RWPE2 (cell line): ENCODE results near the gene HRH2.

ENCODE experiments used
- ATAC-seq: fragments of 200-7000 bp; cut with Tn5 transposase; 3 replicates; pipeline ENCODE4 v1.9.1; 2021; ENCODE audit warnings: low read depth
- DNase-seq: peaks from one replicate; pipeline ENCODE4 v3.0.0-alpha.2; 2020; ENCODE audit warnings: low spot score
- H3K27ac ChIP-seq: fragments of 450-650 bp; 2 replicates; pipeline ENCODE4 v1.5.1; 2017; ENCODE audit warnings: mild to moderate bottlenecking; ENCODE audit not compliant: poor library complexity, severe bottlenecking
- H3K27me3 ChIP-seq: fragments of 250-450 bp; sonication (Bioruptor Pico); 2 replicates; pipeline ENCODE4 v1.5.1; 2021; ENCODE audit warnings: mild to moderate bottlenecking, moderate library complexity; ENCODE audit not compliant: insufficient read depth, poor library complexity, severe bottlenecking
- H3K36me3 ChIP-seq: fragments of 250-450 bp; sonication (Bioruptor Pico); 2 replicates; pipeline ENCODE4 v1.5.1; 2020; ENCODE audit warnings: low read depth, mild to moderate bottlenecking, moderate library complexity
- H3K4me1 ChIP-seq: fragments of 250-450 bp; sonication (Bioruptor Pico); 2 replicates; pipeline ENCODE4 v1.5.1; 2021; ENCODE audit warnings: mild to moderate bottlenecking, moderate library complexity; ENCODE audit not compliant: insufficient read depth, poor library complexity, severe bottlenecking
- H3K4me3 ChIP-seq: fragments of 250-450 bp; sonication (Bioruptor Pico); 2 replicates; pipeline ENCODE4 v1.5.1; 2021; ENCODE audit warnings: mild to moderate bottlenecking, moderate library complexity; ENCODE audit not compliant: severe bottlenecking
- H3K9me3 ChIP-seq: fragments of 250-450 bp; sonication (Bioruptor Pico); 2 replicates; pipeline ENCODE4 v1.5.1; 2021; ENCODE audit warnings: mild to moderate bottlenecking, moderate library complexity; ENCODE audit not compliant: severe bottlenecking
- TF ChIP-seq, protein P1 (sequence below): fragments of 450-650 bp; IDR thresholded peaks from one replicate; pipeline ENCODE4 v1.5.1; 2017; ENCODE audit warnings: mild to moderate bottlenecking, moderate library complexity; ENCODE audit not compliant: poor library complexity, severe bottlenecking

The HRH2 gene

DNA sequence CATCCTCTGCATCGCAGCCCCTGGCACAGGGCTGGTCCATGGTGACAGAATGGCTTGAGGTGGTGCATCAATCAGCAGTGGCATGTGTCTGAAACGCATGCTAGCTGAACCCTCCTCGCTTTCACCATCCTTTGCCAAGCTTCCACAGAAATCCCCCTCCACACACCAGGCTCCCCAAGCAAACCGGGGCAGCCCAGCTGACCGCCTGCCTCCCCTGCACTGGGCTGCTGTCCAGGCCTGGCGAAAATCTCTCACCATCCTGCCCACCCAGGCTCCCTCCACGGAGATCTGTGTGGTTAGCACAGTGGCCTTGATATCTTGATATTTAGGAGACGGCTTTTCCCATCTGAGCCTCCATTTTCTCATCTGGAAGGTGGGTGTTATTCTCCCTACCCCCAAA is 905 bp upstream of the HRH2 start:
- ATAC-seq = no peak
- Histone ChIP-seq H3K9me3 (no peaks in the 10 kb centered on the region), H3K4me3 (no peak overlapping the region), H3K36me3 (no peaks in the 10 kb centered on the region), H3K27me3 (peaks cover 82% of the 10 kb centered on the region), H3K27ac (no peak overlapping the region), H3K4me1 (no peaks in the 10 kb centered on the region)
- DNase-seq = no peak
- TF ChIP-seq, protein P1, sequence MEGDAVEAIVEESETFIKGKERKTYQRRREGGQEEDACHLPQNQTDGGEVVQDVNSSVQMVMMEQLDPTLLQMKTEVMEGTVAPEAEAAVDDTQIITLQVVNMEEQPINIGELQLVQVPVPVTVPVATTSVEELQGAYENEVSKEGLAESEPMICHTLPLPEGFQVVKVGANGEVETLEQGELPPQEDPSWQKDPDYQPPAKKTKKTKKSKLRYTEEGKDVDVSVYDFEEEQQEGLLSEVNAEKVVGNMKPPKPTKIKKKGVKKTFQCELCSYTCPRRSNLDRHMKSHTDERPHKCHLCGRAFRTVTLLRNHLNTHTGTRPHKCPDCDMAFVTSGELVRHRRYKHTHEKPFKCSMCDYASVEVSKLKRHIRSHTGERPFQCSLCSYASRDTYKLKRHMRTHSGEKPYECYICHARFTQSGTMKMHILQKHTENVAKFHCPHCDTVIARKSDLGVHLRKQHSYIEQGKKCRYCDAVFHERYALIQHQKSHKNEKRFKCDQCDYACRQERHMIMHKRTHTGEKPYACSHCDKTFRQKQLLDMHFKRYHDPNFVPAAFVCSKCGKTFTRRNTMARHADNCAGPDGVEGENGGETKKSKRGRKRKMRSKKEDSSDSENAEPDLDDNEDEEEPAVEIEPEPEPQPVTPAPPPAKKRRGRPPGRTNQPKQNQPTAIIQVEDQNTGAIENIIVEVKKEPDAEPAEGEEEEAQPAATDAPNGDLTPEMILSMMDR = no peak

- Histone ChIP-seq H3K27ac (no peak overlapping the region), H3K27me3 (peaks cover 79% of the 10 kb centered on the region), H3K9me3 (no peaks in the 10 kb centered on the region), H3K36me3 (no peaks in the 10 kb centered on the region), H3K4me3 (no peak overlapping the region), H3K4me1 (no peaks in the 10 kb centered on the region)
- ATAC-seq = no peak
- DNase-seq = no peak
- TF ChIP-seq, protein P1 = no peak
Observed at GRCh38 chr5:175658299-175659145, 651 bp downstream of the HRH2 start.

DNA sequence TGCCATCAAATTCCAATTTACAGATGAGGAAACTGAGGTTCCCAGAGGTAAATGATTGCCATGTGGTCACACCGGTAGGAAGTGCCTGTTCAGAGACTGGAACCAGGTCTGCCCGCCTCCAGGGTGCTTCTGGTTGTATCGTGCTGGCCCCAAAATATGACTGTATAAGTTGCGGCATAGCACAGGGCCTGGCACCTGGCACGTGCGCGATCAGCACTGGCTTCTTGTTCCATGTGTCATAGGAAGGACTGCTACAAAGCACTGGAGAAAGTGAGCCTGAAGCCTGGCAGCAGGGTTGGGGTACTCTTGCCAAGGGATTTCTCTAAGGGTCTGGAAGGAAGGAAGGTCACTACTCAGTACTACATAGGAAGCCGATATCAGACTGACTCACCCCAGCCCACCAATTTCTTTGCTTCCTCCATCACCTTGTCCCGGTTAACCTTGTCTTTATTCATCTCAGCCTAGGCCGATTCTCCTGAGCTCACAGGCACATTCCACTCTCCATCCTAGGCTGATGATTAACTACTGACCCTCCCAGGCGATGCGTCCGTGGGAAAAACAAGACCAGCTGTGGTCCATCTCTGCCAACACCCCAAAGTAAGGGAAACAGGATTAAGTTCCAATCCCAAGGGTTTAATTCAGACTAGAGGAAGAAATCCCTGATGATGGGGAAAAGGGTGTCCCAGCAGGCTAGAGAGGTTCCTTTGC is 1.8 kb downstream of the HRH2 start:
- ATAC-seq (no peak), DNase-seq (no peak)
- Histone ChIP-seq H3K4me1 (no peaks in the 10 kb centered on the region), H3K27ac (no peak overlapping the region), H3K9me3 (no peaks in the 10 kb centered on the region), H3K36me3 (no peaks in the 10 kb centered on the region), H3K4me3 (no peak overlapping the region), H3K27me3 (peaks cover 76% of the 10 kb centered on the region)
- TF ChIP-seq, protein P1 = no peak

DNA sequence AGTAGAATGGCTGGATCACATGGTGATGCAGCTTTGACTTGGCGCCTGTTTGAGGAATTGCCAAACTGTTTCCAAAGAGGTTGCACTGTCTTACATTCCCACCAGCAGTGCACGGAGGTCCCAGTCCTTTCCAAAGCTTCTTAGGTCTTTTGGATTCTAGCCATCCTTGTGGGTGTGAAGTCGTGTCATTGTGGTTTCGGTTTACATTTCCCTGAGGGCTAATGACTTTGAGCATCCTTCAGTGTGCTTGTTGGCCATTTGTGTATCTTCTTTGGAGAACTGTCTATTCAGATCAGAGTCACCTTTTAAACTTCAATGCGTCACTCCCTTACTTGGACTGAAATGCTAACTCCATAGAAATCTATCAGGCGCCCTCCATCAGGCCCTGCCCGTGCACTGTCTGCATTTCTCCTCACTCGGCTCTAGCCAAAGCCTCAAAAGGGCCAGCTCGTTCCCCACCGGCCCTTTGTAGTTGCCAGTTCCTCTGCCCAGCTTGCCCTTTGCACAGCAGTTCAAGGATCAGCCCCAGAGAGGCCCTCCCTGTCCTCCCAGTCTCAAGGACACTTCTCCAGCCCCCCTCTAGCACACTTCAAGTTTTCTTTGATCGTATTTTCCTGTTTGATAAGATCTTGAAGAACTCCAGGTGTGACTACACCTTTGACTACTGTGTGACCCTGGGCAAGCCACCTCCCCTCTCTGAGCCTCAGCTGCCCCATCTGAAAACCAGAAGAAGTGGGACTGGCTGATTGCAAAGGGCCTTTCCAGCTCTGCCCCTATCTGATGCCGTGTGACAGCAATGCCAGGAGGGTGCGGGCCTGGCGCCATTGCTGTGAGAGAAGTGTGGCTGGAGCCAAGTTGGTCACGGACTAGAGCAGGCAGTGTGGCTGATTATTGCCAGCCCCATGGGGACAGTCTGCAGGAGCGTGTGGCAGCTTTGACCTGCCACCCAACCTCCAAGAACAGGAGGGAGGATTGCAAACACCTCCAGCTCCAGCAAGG is 5.6 kb downstream of the HRH2 start:
- TF ChIP-seq, protein P1 = no peak
- H3K9me3 ChIP-seq = no peaks in the 10 kb centered on the region
- H3K36me3 ChIP-seq = no peaks in the 10 kb centered on the region
- DNase-seq = no peak
- ATAC-seq = no peak
- no peak overlapping the region for H3K4me3 ChIP-seq
- no peaks in the 10 kb centered on the region for H3K4me1 ChIP-seq
- peaks cover 60% of the 10 kb centered on the region for H3K27me3 ChIP-seq
- no peak overlapping the region for H3K27ac ChIP-seq
